Caki2 (cell line): ENCODE measurements around the gene EAF1. TPM values are rescaled to one million over a fixed set of nuclear protein-coding genes. Genes with fewer than 3 reads are reported as not detected.
"Not testable (repeated sequence)": the region's sequence is repeated elsewhere in the genome, so short reads cannot be mapped to it uniquely, and the experiment has no call there.

Experiments
- DNase-seq: peaks from one replicate; pipeline ENCODE4 v3.0.0-alpha.2; 2015; ENCODE audit warnings: low read depth
- in situ Hi-C: cut with HindIII; loops from 2 replicates; pipeline ENCODE4 v1.10.0; 2016; ENCODE audit warnings: low sequenced_read_pairs, low pct_unique_long_range_greater_than_20kb, mixed read lengths
- total RNA-seq: library from RNA; depleted of rRNA; stranded (reverse); fragments of >200 nt; shearing (Covaris generic); gene quantifications from 2 replicates; pipeline ENCODE4 v1.2.3, GENCODE V29; 2014; ENCODE audit warnings: low replicate concordance

Gene EAF1
- total RNA-seq, 1 experiment from 2014 or later = 8.1 TPM

GRCh38 chr3:15403495-15403894 lies 23.9 kb upstream of the EAF1 start:
- in situ Hi-C loops = no loop called here
- DNase-seq = no peak

- in situ Hi-C loops = no loop called here
- no peak for DNase-seq
These were observed 23.4 kb upstream of the EAF1 start for GRCh38 chr3:15403965-15404364.

GRCh38 chr3:15404767-15405166 lies 22.6 kb upstream of the EAF1 start:
- in situ Hi-C loops = no loop called here
- DNase-seq = no peak

GRCh38 chr3:15405448-15406050 lies 21.8 kb upstream of the EAF1 start:
- in situ Hi-C loops = no loop called here

GRCh38 chr3:15409239-15409638 lies 18.2 kb upstream of the EAF1 start:
- DNase-seq = no peak
- in situ Hi-C loops = no loop called here

More at GRCh38 chr3:15405448-15406050, 21.8 kb upstream of the EAF1 start:
- DNase-seq = peak; percentile 30

- in situ Hi-C loops = no loop called here
- no peak for DNase-seq
These were observed 17.6 kb upstream of the EAF1 start for GRCh38 chr3:15409774-15410173.

- DNase-seq, in situ Hi-C loops: not testable (repeated sequence)
These were observed 16.4 kb upstream of the EAF1 start for GRCh38 chr3:15410966-15411365.

- DNase-seq = no peak
- in situ Hi-C loops = no loop called here
These were observed 6.5 kb upstream of the EAF1 start for GRCh38 chr3:15420871-15421270.

GRCh38 chr3:15426579-15427118 lies 749 bp upstream of the EAF1 start:
- in situ Hi-C loops = no loop called here

GRCh38 chr3:15427981-15428380 lies 583 bp downstream of the EAF1 start:
- in situ Hi-C loops = no loop called here
- DNase-seq = no peak

More at GRCh38 chr3:15426579-15427118, 749 bp upstream of the EAF1 start:
- DNase-seq = no peak

GRCh38 chr3:15428539-15428938 lies 1.1 kb downstream of the EAF1 start:
- no peak for DNase-seq
- in situ Hi-C loops = no loop called here

- in situ Hi-C loops = no loop called here
- no peak for DNase-seq
These were observed 1.7 kb downstream of the EAF1 start for GRCh38 chr3:15429080-15429479.

- DNase-seq = no peak
- in situ Hi-C loops = no loop called here
These were observed 3.2 kb downstream of the EAF1 start for GRCh38 chr3:15430624-15431023.

- in situ Hi-C loops = no loop called here
- no peak for DNase-seq
These were observed 3.9 kb downstream of the EAF1 start for GRCh38 chr3:15431256-15431837.

- in situ Hi-C loops = no loop called here
- DNase-seq = no peak
These were observed 6.1 kb downstream of the EAF1 start for GRCh38 chr3:15433531-15433930.

GRCh38 chr3:15434756-15435155 lies 7.4 kb downstream of the EAF1 start:
- no peak for DNase-seq
- in situ Hi-C loops = no loop called here

GRCh38 chr3:15436246-15436645 lies 8.8 kb downstream of the EAF1 start:
- in situ Hi-C loops = no loop called here
- DNase-seq = no peak

GRCh38 chr3:15438983-15439382 lies 11.6 kb downstream of the EAF1 start:
- DNase-seq = no peak
- in situ Hi-C loops = no loop called here

GRCh38 chr3:15439476-15439875 lies 12.1 kb downstream of the EAF1 start:
- in situ Hi-C loops = no loop called here
- DNase-seq = no peak

GRCh38 chr3:15440891-15441290 lies 13.5 kb downstream of the EAF1 start:
- DNase-seq = no peak
- in situ Hi-C loops = no loop called here
